Activated naive CD8-positive, alpha-beta T cell (primary cell): Measurements from ENCODE around the gene TRIML1.

Experiments used
- H3K27ac Mint-ChIP-seq: one replicate; pipeline ENCODE4 v1.8.0; 2021; ENCODE audit warnings: mixed read lengths
- H3K27me3 Mint-ChIP-seq: one replicate; pipeline ENCODE4 v1.8.0; 2021; ENCODE audit warnings: mixed read lengths
- H3K36me3 Mint-ChIP-seq: one replicate; pipeline ENCODE4 v1.8.0; 2021; ENCODE audit warnings: mixed read lengths
- H3K4me1 Mint-ChIP-seq: one replicate; pipeline ENCODE4 v1.8.0; 2021; ENCODE audit warnings: low read depth, mixed read lengths
- H3K4me3 Mint-ChIP-seq: one replicate; pipeline ENCODE4 v1.8.0; 2021; ENCODE audit warnings: mild to moderate bottlenecking, mixed read lengths
- H3K9me3 Mint-ChIP-seq: one replicate; pipeline ENCODE4 v1.8.0; 2021; ENCODE audit warnings: low read depth, mixed read lengths

The TRIML1 gene

DNA sequence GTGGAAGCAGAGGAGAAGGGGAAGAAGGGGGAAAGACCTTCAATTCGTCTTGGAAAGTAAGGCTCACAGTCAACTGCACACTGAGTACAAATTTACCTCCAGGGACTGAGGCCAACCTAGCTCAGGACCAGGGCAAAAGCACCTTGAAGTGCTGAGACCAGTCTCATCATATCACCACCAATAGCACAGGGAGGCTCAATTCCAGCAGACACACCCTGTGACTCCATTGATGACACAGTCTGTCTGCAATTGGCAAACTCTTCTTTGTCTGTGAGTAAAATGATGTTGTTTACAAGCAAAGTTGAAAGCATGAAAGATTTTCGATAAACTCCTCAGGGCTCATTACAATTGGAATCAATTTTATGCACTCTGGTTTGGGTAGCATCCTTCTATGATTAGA, 32.3 kb downstream of the TRIML1 start:
- Mint-ChIP-seq H3K27me3 (no peaks in the 10 kb centered on the region), H3K4me1 (no peaks in the 10 kb centered on the region), H3K9me3 (no peaks in the 10 kb centered on the region), H3K36me3 (no peaks in the 10 kb centered on the region), H3K27ac (no peak overlapping the region), H3K4me3 (no peak overlapping the region)

DNA sequence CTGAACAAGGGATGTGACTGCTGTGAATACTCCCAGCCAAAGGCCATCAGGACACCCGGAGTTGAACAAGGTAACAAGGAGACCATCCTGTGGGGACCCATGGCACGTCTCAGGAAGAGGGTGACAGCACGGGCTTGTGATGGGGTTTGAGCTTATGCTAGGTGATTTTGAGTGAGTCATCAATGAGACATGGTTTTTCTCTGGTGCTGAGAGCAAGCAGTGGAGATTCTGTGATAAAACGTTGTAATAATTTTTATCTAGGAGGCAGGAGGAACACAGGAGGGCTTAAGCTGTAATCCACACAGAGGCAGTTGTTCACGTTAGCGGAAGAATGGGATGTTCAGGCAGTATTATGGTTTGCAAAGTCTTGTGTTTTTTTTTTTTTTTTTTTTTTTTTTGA, 36.0 kb downstream of the TRIML1 start:
- Mint-ChIP-seq H3K4me3 (no peak overlapping the region), H3K4me1 (no peaks in the 10 kb centered on the region), H3K27ac (no peak overlapping the region), H3K27me3 (no peaks in the 10 kb centered on the region), H3K36me3 (no peaks in the 10 kb centered on the region), H3K9me3 (peaks cover 3% of the 10 kb centered on the region)

- no peaks in the 10 kb centered on the region for H3K36me3 Mint-ChIP-seq
- H3K9me3 Mint-ChIP-seq, result peaks cover 12% of the 10 kb centered on the region
- no peaks in the 10 kb centered on the region for H3K4me1 Mint-ChIP-seq
- no peak overlapping the region for H3K27ac Mint-ChIP-seq
- H3K27me3 Mint-ChIP-seq, result no peaks in the 10 kb centered on the region
- no peak overlapping the region for H3K4me3 Mint-ChIP-seq
Observed at GRCh38 chr4:188177997-188178675, 38.9 kb downstream of the TRIML1 start.

DNA sequence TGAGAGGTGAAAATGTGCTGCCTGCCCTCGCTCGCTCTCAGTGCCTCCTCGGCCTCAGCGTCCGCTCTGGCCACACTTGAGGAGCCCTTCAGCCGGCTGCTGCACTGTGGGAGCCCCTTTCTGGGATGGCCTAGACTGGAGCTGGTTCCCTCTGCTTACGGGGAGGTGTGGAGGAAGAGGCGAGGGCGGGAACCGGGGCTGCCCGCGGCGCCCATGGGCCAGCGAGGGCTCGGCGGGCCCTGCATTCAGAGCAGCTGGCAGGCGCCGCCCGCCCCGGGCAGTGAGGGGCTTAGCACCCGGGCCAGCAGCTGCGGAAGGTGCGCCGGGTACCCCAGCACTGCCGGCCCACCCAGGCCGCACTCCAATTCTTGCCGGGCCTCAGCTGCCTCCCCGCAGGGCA, 39.6 kb downstream of the TRIML1 start:
- Mint-ChIP-seq H3K4me3 (no peak overlapping the region), H3K4me1 (no peaks in the 10 kb centered on the region), H3K36me3 (no peaks in the 10 kb centered on the region), H3K27me3 (no peaks in the 10 kb centered on the region), H3K27ac (no peak overlapping the region), H3K9me3 (peaks cover 12% of the 10 kb centered on the region)

GRCh38 chr4:188187106-188187505, 47.9 kb downstream of the TRIML1 start:
- Mint-ChIP-seq H3K4me1 (no peaks in the 10 kb centered on the region), H3K9me3 (no peaks in the 10 kb centered on the region), H3K4me3 (no peak overlapping the region), H3K27ac (no peak overlapping the region), H3K36me3 (no peaks in the 10 kb centered on the region), H3K27me3 (no peaks in the 10 kb centered on the region)

GRCh38 chr4:188190461-188190860, 51.2 kb downstream of the TRIML1 start:
- no peaks in the 10 kb centered on the region for H3K36me3 Mint-ChIP-seq
- H3K27ac Mint-ChIP-seq, result no peak overlapping the region
- H3K4me3 Mint-ChIP-seq, result no peak overlapping the region
- no peaks in the 10 kb centered on the region for H3K27me3 Mint-ChIP-seq
- no peaks in the 10 kb centered on the region for H3K9me3 Mint-ChIP-seq
- H3K4me1 Mint-ChIP-seq, result no peaks in the 10 kb centered on the region

- H3K27ac Mint-ChIP-seq, result no peak overlapping the region
- H3K27me3 Mint-ChIP-seq, result no peaks in the 10 kb centered on the region
- no peaks in the 10 kb centered on the region for H3K4me1 Mint-ChIP-seq
- H3K36me3 Mint-ChIP-seq, result no peaks in the 10 kb centered on the region
- peaks cover 4% of the 10 kb centered on the region for H3K9me3 Mint-ChIP-seq
- H3K4me3 Mint-ChIP-seq, result no peak overlapping the region
Observed at GRCh38 chr4:188194421-188194820, 55.2 kb downstream of the TRIML1 start.

- Mint-ChIP-seq H3K4me1 (no peaks in the 10 kb centered on the region), H3K27me3 (no peaks in the 10 kb centered on the region), H3K4me3 (no peak overlapping the region), H3K27ac (no peak overlapping the region), H3K9me3 (peaks cover 5% of the 10 kb centered on the region), H3K36me3 (no peaks in the 10 kb centered on the region)
Observed at GRCh38 chr4:188195389-188195985, 56.2 kb downstream of the TRIML1 start.

GRCh38 chr4:188196134-188196735, 57.0 kb downstream of the TRIML1 start:
- H3K36me3 Mint-ChIP-seq, result no peaks in the 10 kb centered on the region
- H3K4me3 Mint-ChIP-seq, result no peak overlapping the region
- H3K9me3 Mint-ChIP-seq, result peaks cover 5% of the 10 kb centered on the region
- no peaks in the 10 kb centered on the region for H3K27me3 Mint-ChIP-seq
- no peaks in the 10 kb centered on the region for H3K4me1 Mint-ChIP-seq
- H3K27ac Mint-ChIP-seq, result no peak overlapping the region
